GM21723 (cell line): ENCODE results near the gene SV2C.
"Not testable (repeated sequence)": the region's sequence is repeated elsewhere in the genome, so short reads cannot be mapped to it uniquely, and the experiment has no call there.

Source experiments
- ATAC-seq: cut with Tn5 transposase; IDR thresholded peaks from one replicate; pipeline ENCODE4 v1.9.1; 2021; ENCODE audit warnings: mild to moderate bottlenecking, moderate library complexity; ENCODE audit not compliant: unreplicated experiment

SV2C gene

DNA sequence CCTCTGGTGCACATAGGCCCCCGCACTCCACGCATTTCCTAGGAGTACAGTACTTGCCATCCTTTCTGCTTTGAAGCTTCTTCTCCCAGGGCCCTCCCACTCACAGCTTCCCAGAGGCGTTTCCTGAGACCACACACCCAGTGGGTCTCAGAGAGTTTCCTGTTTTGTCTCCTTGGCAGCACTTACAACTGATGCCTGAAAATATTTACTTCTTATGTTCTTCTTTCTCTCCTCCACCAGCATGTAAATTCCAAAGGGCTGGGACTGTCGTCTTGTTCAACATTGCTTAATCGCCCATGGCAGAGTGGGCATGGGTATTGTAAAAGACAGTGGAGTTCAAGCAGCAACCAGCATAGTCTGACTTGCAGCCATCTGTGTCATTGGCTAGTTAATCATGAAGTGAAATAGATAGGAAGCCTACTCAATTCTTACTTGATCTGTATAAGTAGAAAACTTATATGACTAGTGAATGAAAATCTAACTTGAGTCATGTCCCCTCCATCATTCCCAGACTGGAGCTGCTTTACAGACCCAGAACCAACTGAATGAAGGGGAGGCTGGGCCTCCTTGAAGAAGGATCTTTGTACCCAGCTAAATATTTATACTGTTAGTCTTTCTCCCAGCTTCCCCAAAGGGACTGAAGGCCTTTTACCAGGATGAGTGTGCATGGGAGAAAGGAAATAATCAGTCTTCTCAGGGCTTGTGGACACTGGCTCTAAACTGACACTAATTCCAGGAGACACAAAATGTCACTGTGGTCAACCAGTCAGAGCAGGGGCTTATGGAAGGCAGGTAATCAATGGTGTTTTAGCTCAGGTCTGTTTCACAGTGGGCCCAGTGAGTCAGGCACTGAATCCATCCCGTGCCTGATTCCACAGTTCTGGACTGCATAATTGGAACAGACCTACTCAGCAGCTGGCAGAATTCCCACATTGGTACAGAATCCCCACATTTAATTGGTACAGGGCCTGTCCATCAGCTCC lies 116.4 kb downstream of the SV2C start:
- no peak for ATAC-seq

DNA sequence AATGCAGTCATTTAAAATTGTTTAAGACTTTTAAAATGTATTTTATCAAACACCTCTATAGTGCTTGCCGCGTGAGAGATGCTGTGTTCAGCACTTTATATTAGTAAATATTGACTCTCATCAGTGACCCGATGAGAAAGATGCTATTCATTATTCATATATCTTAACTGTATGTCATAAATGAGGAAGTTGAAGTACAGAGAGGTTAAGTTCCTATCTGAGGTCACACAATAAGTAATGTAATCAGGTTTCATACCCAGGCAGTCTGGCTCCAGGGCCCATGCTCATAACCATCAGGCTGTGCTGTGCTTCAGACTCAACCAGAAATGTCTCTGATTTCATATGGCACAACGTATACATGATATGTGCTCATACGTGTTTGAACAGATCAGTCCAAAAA lies 119.0 kb downstream of the SV2C start:
- ATAC-seq: no peak

DNA sequence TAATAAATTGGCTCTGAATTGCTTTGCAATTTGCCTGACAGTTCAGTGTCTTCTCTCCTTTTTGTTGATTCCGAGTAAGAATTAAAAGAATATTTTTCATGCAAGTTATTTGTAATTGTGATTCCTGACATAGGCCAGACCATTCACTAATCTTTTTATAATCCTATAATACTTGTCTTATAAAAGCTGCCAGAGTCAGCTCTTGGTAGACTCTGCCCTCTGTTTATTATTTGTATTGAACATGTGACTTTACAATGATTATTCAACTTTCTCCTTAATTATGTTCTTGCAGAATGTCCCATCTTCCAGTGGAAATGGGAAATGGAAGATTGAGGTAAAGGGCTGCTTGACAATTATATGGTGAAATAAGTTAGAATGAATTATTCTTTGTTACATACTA lies 121.0 kb downstream of the SV2C start:
- no peak for ATAC-seq

DNA sequence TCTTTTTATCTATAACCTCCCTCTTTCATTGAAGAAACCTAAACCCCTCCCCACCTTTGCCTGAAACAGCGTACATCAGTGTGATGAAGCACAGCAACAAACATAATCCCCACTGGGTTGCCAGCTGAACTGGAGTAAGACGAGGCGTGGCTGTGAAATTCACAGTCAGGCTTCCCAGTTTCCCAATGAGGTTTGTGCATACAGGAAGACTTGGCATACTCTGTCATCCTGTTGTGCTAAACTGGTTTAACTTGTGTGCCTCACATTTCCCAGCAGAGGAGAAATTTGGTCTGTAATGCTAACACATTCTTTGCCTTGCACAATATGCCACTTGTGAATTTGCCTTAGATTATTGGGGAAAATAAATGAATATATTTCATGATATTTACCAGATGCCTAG lies 121.5 kb downstream of the SV2C start:
- ATAC-seq: no peak

DNA sequence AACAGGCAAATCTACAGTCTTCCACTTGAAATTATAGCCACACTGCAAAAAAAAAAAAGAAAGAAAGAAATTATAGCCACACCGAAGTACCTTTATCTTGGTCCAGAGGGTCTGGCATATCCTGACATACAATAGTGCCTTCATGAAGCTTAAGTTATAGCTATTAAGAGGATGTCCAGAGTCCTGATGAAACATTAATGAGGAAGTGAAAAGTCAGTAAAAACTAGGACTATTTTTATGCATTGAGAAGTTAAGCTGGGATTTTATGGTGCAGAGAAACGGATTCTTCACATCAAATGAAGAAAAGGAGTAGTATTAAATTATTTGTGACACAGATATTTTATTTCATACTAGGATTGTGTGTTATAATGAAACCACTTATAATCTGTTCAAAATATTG lies 123.9 kb downstream of the SV2C start:
- ATAC-seq: no peak

DNA sequence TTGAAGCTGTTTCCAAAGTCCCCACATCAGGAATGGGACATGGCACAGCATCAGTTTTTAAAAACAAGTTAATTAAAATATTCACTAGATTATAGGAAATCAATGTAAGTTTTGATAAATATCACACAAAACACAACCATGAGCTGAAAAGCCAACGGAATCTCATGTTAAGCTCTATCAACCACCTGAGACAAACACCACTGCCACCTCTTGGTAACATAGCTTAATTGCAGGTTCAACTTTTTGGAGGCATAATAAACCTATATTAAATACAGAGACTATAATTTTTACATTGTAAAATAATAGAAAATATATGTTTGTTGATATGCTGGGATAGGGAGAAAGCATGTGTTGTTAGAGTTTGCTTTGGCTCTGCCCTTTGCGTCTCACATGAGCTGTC lies 126.1 kb downstream of the SV2C start:
- ATAC-seq: no peak

DNA sequence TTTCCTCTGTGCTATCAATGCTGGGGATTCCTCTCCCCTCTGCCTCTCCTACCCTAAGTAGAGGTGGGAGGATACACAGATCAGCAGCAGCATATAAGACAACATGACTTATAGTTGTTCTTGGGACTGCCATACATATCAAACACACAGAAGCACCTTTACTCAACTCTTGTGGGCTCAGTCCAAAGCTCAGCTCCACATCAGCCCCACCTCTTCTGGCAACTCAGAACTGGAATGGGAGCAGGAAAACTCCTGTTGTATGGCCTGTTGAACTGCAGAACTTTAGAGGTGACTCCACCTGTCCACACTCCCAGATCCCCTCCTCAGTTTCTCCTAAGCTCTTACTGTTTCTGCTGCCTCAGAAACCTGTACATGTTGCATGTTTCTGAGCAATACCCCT lies 127.8 kb downstream of the SV2C start:
- no peak for ATAC-seq

DNA sequence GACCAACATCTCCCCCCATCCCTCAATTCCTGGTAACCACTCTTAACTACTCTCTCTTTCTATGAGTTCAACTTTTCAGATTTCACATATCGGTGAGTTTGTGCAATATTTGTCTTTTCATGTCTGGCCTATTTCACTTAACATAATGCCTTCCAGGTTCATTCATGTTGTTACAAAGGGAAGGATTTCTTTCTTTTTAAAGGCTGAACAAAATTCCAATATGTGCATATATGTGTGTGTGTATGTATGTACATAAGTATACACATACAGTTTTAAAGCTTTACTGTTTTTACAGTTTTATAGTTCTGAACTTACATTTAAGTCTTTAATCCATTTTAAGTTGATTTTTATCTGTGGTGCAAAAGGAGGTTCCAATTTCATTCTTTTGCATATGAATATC lies 130.7 kb downstream of the SV2C start:
- no peak for ATAC-seq

DNA sequence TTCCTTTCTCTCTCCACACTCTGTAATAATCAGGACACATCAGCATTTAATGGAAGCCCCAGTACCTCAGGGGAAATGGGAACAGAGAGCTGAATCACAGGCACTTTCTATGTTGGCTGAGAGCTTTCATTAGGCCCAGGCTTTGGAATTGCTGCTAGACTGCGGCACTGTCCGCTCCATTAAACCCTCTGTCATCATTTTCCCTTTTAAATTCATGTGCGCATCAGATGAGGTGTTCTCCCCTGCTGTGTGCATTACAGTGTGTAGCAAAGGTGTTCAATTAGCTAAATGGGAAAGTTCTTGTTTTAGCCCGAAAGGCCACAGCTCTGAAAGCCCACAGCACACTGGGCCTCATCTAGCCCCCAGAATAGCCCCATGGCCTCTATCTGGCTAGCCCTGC lies 133.6 kb downstream of the SV2C start:
- ATAC-seq: no peak

DNA sequence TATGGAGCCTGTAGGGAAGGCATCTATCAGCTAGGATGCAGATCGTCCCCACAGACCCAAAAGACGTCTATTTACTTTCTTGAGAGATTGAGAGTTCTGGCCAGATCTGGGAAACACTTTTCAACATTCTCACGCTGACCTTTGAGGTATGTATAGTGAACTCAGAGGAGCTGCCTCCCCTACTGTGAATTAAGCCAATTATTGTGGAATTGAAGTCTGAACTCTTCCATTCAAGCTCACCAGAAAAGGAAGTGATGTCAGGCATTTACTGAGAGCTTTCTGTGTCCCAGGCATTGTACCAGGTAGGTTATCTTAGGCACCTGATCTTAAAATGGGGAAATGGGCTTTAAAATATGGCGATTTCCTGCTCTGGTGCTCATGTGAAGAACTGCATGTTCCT lies 136.5 kb downstream of the SV2C start:
- no peak for ATAC-seq

DNA sequence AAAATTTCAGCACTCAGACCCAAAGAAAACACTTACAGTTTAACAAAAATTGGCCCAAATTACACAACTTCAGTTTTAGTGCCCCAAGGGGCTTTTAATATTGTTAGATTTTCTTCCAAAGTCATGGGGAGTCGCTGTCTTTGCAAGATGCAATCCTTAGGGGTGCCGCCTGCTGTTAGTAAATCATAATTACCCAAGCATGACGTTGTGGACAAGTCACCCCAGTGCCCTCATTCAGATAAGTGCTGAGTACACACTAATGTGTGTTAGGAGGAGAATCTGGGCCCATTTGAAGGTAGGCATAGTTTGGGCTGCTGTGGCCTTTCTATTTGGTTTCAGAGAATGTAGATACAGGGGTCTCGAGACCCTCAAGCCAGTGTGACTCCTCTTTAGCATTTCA lies 138.1 kb downstream of the SV2C start:
- ATAC-seq: no peak

DNA sequence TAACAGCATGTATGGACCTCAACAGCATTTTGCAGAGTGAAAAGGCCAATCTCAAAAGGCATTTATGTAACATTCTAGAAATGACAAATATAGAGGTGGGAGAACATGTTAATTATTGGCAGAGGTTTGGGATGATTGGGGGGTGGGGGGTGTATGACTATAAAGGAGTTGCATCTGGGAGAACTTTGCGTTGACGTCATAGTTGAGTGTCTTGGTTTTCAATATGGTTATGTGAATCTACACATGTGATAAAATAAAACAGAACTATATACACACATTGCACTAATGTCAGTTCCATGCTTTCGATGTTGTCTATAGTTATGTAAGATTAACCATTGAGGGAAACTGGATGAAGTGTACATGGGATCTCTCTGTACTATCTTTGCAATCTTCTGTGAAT lies 139.1 kb downstream of the SV2C start:
- no peak for ATAC-seq

DNA sequence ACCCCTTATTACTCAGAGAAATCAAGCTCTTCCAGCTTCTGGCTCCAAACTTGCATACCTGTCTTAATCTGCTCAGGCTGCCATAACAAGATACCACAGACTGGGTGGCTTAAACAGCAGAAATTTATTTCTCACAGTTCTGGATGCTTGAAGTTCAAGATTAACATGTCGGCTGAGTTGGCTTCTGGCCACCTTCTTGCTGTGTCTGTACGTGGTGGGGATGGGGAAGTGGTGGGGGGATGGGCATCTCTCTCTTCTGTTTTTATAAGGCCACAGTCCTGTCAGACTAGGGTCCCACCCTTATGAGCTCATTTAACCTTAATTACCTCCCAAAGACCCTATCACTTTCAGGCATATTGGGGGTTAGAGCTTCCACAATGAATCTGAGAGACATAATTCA lies 140.5 kb downstream of the SV2C start:
- ATAC-seq: no peak

DNA sequence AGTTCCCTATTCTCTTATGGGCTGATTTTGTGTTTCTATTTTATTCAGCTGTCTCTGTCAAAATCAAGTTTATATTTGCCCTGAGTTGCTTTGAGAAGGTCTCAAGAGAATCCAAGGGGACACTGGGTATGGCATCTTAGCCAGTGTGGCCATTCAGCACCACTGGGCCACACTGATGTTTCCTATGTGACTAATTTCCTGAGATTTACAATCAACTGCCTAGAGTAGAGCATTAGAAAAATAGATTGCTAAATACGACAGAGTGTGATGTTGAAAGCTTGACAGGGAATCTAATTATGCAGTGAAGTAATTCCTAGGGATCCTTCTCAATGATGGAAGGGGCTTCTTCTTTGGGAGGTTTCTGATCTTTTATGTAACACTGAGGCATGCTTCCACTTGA lies 141.7 kb downstream of the SV2C start:
- no peak for ATAC-seq

DNA sequence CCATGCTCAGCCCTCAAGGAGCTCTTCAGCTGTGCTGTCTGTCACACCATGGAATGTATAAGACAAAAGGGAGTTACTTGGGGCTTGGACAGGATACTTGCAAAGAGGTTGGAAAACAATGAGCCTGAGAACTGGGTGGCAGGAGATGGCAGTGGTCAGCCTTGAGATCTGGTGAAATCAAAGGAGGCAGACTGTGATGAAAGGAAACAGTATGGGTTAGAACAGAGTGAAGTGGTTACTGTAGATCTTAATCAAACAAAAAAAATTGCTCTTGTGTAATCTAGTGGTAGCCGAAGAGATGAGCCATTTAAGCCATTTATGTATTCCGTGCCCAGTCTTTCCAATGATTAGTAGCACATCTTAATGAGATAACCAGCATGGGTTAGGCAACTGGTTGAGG lies 142.2 kb downstream of the SV2C start:
- no peak for ATAC-seq

DNA sequence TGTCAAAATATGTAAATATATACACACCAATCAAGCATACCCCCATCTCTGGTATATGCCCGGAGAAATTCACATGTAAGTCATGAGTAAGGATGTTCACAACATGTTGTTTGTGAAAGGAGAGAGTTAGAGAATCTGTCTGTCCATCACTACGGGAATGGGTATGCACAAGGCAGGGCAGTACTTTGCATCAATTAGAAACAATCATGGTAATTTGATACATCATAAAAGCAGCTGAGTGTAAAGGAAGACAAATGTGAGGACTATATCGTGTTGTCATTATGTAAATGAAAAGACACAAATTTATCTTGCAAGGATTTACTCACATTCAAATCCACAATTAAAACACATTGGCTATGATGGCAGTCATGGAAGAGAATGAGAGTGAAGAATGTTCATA lies 146.7 kb downstream of the SV2C start:
- no peak for ATAC-seq

DNA sequence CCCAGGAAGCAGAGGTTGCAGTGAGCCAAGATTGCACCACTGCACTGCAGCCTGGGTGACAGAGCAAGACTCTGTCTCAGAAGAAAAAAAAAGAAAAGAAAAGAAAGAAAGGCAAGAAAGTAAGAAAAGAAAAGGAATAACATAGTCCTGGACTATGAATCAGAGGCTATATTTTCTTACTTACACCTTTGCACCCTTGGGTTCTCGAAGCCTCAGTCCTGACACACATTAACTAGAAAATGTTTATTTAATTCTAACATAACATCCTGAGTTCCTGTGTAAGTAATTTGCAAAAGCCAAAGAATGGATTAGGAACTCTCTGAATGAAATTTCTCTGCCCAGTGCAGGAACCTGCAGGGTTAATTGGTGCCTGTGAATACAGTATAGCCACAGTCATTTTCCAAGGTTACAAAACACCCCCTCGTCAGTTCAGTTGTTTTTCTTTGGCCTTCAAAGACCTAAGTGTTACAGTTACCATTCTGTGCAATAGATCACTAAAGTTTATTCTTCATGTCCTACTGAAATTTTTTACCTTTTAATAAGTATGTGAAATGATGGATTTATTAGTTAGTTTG lies 147.6 kb downstream of the SV2C start:
- ATAC-seq: no peak

DNA sequence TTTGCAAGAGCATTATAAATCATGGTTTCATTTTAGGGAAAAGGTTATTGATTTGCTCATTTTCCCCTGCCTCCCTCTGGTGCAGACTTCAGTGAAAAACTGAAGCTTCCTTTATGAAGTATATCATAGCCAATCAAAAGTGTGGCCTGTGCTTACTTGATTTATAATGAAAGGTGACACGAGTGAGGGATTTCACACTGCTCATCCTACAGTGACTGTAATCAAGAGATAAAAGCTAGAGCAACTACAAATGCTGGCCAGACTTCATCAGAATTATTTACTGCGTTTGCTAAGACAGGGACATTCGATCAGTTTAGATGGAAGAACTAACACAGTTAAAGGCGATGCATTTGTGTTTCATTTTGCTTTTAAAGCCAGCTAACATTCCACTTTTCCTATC lies 151.5 kb downstream of the SV2C start:
- no peak for ATAC-seq

DNA sequence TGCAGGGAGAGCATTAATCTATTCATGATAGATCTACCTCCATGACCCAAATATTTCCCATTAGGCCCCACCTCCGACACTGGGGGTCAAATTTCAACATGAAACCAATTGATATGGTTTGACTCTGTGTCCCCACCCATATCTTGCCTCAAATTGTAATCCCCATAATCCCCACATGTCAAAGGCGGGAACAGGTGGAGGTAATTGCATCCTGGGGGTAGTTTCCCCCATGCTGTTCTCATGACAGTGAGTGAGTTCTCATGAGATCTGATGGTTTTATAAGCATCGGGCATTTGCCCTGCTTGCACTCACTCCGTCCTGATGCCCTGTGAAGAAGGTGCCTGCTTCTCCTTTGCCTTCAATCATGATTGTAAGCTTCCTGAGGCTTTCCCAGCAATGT lies 153.5 kb downstream of the SV2C start:
- ATAC-seq: no peak

DNA sequence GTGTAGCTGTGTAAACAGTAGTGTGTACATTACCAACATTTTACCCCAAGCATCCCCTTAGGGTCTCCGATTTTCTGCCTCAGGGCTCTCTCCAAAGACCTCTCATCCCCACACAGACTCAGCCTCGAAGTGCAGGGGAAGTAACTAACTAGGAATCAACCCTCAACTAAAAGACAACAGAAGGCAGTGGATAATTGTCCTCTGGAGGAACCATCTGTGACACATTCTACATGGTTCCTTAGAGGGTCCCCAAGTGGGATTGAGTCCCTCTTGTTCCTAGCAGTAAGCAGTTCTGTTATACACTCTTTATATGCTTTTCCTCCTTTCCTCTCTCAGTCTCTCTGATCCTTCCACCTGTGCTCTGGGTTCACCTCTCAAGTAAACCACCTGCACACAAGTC lies 157.2 kb downstream of the SV2C start:
- no peak for ATAC-seq

DNA sequence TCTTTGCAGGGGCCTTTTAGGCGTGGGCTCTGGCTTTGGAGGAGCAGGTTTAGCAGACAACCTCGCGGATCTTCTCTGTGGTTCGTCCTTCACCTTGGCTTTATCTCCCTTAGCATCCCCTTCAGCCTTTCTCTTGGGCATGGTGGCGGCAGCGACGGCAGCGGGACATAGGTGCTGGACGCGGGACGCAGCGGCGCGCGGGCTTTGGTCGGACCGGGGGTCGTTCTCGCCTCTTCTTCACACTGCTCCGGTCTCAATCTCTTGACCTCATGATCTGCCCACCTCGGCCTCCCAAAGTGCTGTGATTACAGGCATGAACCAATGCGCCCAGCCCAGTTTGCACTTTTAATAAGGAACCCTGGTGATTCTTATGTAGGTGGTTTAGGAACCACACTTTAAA lies 159.0 kb downstream of the SV2C start:
- ATAC-seq: not testable (repeated sequence)

DNA sequence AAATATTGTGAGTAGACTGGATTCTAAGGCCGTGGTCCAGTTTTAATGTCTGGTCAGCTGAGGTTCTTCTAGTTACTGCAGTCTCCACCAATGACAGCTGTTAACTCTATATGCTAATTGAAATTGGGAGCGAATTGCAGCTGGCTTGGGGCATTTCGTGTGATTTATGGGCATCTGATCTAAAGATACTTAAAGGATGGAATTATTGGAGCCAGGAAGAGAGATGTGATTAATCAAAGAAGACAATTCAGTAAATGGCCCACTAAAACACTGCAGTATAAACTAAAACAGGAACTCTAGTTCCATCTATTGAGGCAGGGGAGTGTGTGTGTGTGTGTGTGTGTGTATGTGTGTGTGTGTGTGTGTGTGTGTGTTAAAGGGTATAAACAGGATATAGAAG lies 162.4 kb downstream of the SV2C start:
- ATAC-seq: no peak

DNA sequence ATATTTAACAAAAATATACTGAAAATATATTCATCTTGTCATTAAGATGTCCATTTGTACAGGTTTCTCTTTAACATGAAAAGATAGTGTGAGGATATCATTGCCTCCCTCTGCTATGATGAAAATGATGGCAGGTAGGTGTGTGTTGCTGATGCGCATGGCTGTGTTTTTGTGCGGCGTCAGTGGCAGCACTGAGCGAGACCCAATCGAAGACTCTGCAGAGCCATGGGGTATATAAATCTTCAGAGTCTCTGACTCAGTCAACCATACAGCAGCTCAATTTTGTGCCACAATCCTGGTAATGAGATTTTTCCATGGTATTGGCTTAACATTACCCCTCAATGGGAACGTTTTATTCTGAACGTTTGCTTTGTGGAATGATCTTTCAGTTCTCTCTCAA lies 166.4 kb downstream of the SV2C start:
- no peak for ATAC-seq
